GM12878 (cell line): ENCODE results near the gene NOTCH1.

ENCODE experiments used
- BHLHE40 ChIP-seq, 2 experiments: fragments of 450-650 bp in 1 of 2; IDR thresholded peaks; 2 replicates each; pipeline ENCODE4 v1.6.1; 2011 to 2017; ENCODE audit warnings: low read depth in 2 of 2, borderline replicate concordance in 1 of 2, improper control_type of control experiment in 1 of 2, low read length in 1 of 2, mild to moderate bottlenecking in 1 of 2
- EZH2 ChIP-seq: IDR thresholded peaks from 2 replicates; pipeline ENCODE4 v1.6.1; 2012; ENCODE audit warnings: low read depth, mild to moderate bottlenecking, control low read depth, inconsistent platforms, low read length, borderline replicate concordance; ENCODE audit not compliant: control insufficient read depth
- HDAC2 ChIP-seq: fragments of 200-600 bp; sonication (generic); IDR thresholded peaks from 2 replicates; pipeline ENCODE4 v1.6.1; 2017
- NFYB ChIP-seq: IDR thresholded peaks from 2 replicates; pipeline ENCODE4 v1.6.1; 2011; ENCODE audit warnings: low read depth, mild to moderate bottlenecking, low read length, improper control_type of control experiment, moderate library complexity; ENCODE audit not compliant: insufficient read depth
- POLR2A ChIP-seq: IDR thresholded peaks from 2 replicates; pipeline ENCODE4 v1.6.1; 2011; ENCODE audit warnings: low read depth, mild to moderate bottlenecking, low read length
- POLR2AphosphoS2 ChIP-seq: IDR thresholded peaks from 2 replicates; pipeline ENCODE4 v1.6.1; 2011; ENCODE audit warnings: low read depth, mild to moderate bottlenecking, low read length, improper control_type of control experiment, moderate library complexity

GRCh38 chr9:136565086-136565714 lies 19.4 kb upstream of the NOTCH1 start:
- TF ChIP-seq NFYB (no peak), HDAC2 (no peak), POLR2AphosphoS2 (no peak), BHLHE40 (IDR thresholded peaks at IDR 0.05; ENCODE audit: borderline replicate concordance in 1 of 2, low read depth in 2 of 2, low read length in 1 of 2) (no peak), EZH2 (no peak), POLR2A (no peak)
